ENCODE measurements around the gene SERPINA3. TPM values are rescaled to one million over a fixed set of nuclear protein-coding genes. Genes with fewer than 3 reads are reported as not detected.

SERPINA3 gene
- not detected for total RNA-seq

GRCh38 chr14:94612174-94612573 lies at the start of gene SERPINA3:
SERPINA3 (plus strand) TSS chr14:94612391; CDS start chr14:94614442, 2,051 bp downstream.
- Mint-ChIP-seq H3K4me1 (no peaks in the 10 kb centered on the region), H3K9me3 (ENCODE audit: low read depth) (peaks cover 1% of the 10 kb centered on the region), H3K27me3 (peaks cover 4% of the 10 kb centered on the region), H3K36me3 (ENCODE audit: low read depth) (no peaks in the 10 kb centered on the region), H3K4me3 (no peak within 1 kb of the TSS), H3K27ac (no peak within 1 kb of the TSS)
- ChIA-PET POLR2A (no interaction called here), CTCF (no interaction called here)
- no peak for DNase-seq
- intact Hi-C loops (cut with DNase I, micrococcal nuclease) = no loop called here
- ATAC-seq = no peak

- POLR2A ChIA-PET = no interaction called here
- CTCF ChIA-PET = interaction anchor here (0.6 kb wide), 1 partner anchor 31 kb away, joined by 3 read pairs; no protein-coding TSS in a partner anchor
- intact Hi-C loops (cut with DNase I, micrococcal nuclease) = no loop called here
- Mint-ChIP-seq H3K27ac (no peak overlapping the region), H3K4me3 (no peak overlapping the region), H3K4me1 (no peaks in the 10 kb centered on the region), H3K27me3 (peaks cover 5% of the 10 kb centered on the region), H3K36me3 (ENCODE audit: low read depth) (no peaks in the 10 kb centered on the region), H3K9me3 (ENCODE audit: low read depth) (no peaks in the 10 kb centered on the region)
- ATAC-seq (no peak), DNase-seq (no peak)
Observed at GRCh38 chr14:94562941-94563883, 49.0 kb upstream of the SERPINA3 start.

GRCh38 chr14:94564381-94564780 lies 47.8 kb upstream of the SERPINA3 start:
- no peak overlapping the region for H3K27ac Mint-ChIP-seq
- no peak for ATAC-seq
- no peak overlapping the region for H3K4me3 Mint-ChIP-seq
- H3K27me3 Mint-ChIP-seq = peaks cover 3% of the 10 kb centered on the region
- H3K9me3 Mint-ChIP-seq (ENCODE audit: low read depth) = no peaks in the 10 kb centered on the region
- DNase-seq = no peak
- ChIA-PET POLR2A (no interaction called here), CTCF (interaction anchor here (1.6 kb wide), 1 partner anchor 16 kb away, joined by 4 read pairs; no protein-coding TSS in a partner anchor)
- no peaks in the 10 kb centered on the region for H3K4me1 Mint-ChIP-seq
- no peaks in the 10 kb centered on the region for H3K36me3 Mint-ChIP-seq (ENCODE audit: low read depth)
- intact Hi-C loops (cut with DNase I, micrococcal nuclease) = no loop called here

DNA sequence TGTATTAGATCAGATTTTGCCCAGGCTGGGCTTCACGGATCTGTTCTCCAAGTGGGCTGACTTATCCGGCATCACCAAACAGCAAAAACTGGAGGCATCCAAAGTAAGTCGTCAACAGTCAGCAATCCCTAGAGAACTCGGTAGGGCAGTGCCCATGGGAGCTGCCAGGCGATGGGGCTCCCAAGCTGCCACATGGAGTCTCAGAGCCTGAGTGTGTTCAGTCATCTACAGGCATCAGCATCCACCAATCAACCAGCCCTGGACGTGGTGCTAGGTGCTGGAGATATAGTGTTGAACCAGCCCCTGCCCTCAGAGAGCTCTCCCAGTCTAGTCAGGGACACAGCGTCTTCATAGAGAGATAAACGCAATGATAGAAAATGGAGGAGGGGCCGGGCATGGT lies 44.0 kb upstream of the SERPINA3 start:
- ChIA-PET CTCF (interaction anchor here (0.6 kb wide), 1 partner anchor 109 kb away, joined by 3 read pairs; no protein-coding TSS in a partner anchor), POLR2A (no interaction called here)
- Mint-ChIP-seq H3K9me3 (ENCODE audit: low read depth) (no peaks in the 10 kb centered on the region), H3K27me3 (no peaks in the 10 kb centered on the region), H3K27ac (no peak overlapping the region), H3K36me3 (ENCODE audit: low read depth) (no peaks in the 10 kb centered on the region), H3K4me1 (no peaks in the 10 kb centered on the region), H3K4me3 (no peak overlapping the region)
- ATAC-seq = no peak
- intact Hi-C loops (cut with DNase I, micrococcal nuclease) = no loop called here
- no peak for DNase-seq

DNA sequence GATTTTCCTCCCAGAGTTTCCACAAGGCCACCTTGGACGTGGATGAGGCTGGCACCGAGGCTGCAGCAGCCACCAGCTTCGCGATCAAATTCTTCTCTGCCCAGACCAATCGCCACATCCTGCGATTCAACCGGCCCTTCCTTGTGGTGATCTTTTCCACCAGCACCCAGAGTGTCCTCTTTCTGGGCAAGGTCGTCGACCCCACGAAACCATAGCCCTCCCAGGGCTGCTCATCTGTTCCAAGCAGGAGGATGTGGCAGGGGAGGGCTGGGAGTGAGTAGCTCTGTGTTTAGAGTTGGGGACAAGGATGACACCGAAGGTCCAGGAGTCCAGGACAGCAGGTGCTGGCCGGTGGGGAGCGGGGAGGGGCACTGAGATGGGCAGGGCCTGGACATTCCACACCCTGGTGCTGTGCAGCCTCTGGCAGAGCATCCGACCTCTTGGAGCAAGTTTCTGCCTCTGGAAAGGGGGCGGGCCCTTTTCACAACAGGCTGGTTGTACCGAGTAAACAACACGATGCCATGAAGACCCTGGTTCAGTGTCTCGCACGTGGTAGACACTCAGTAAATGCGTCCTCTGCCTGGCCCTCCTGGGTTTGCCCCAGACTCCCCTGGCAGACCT lies 42.7 kb upstream of the SERPINA3 start:
- no peak for DNase-seq
- H3K27ac Mint-ChIP-seq = no peak overlapping the region
- no peaks in the 10 kb centered on the region for H3K9me3 Mint-ChIP-seq (ENCODE audit: low read depth)
- CTCF ChIA-PET = no interaction called here
- POLR2A ChIA-PET = interaction anchor here (0.6 kb wide), 1 partner anchor 12 kb away, joined by 4 read pairs; no protein-coding TSS in a partner anchor
- H3K36me3 Mint-ChIP-seq (ENCODE audit: low read depth) = no peaks in the 10 kb centered on the region
- ATAC-seq = no peak
- no peak overlapping the region for H3K4me3 Mint-ChIP-seq
- no peaks in the 10 kb centered on the region for H3K27me3 Mint-ChIP-seq
- intact Hi-C loops (cut with DNase I, micrococcal nuclease) = no loop called here
- no peaks in the 10 kb centered on the region for H3K4me1 Mint-ChIP-seq

GRCh38 chr14:94570002-94570400 lies 42.2 kb upstream of the SERPINA3 start:
- Mint-ChIP-seq H3K9me3 (ENCODE audit: low read depth) (no peaks in the 10 kb centered on the region), H3K36me3 (ENCODE audit: low read depth) (no peaks in the 10 kb centered on the region), H3K27me3 (no peaks in the 10 kb centered on the region), H3K4me1 (no peaks in the 10 kb centered on the region), H3K4me3 (no peak overlapping the region), H3K27ac (no peak overlapping the region)
- ChIA-PET POLR2A (no interaction called here), CTCF (no interaction called here)
- no peak for DNase-seq
- intact Hi-C loops (cut with DNase I, micrococcal nuclease) = no loop called here
- no peak for ATAC-seq

DNA sequence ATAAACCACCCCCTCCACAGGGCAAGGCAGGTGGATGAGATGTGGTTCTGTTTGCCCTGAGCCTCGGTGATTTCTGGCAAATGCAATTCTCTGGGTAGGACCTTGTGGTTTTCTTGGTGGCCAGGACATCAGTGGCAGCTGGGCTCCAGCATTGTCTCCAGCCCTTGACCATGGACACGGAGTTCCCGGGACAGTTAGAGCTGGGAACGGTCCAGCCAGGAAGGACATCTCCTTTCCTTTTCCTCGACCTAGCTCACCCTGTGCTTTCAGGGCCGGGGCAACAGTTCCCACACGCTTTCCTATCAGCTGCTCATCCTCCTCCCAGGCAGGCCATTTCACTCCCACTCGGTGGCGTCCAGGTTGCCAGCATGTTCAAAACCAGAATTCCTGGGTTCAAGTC lies 41.8 kb upstream of the SERPINA3 start:
- ChIA-PET CTCF (interaction anchor here (0.7 kb wide), 1 partner anchor 83 kb away, joined by 4 read pairs; no protein-coding TSS in a partner anchor), POLR2A (no interaction called here)
- Mint-ChIP-seq H3K36me3 (ENCODE audit: low read depth) (no peaks in the 10 kb centered on the region), H3K9me3 (ENCODE audit: low read depth) (no peaks in the 10 kb centered on the region), H3K27me3 (no peaks in the 10 kb centered on the region), H3K4me1 (no peaks in the 10 kb centered on the region), H3K27ac (no peak overlapping the region), H3K4me3 (no peak overlapping the region)
- no peak for DNase-seq
- no peak for ATAC-seq
- intact Hi-C loops (cut with DNase I, micrococcal nuclease) = no loop called here

GRCh38 chr14:94571395-94571794 lies 40.8 kb upstream of the SERPINA3 start:
- DNase-seq (no peak), ATAC-seq (no peak)
- Mint-ChIP-seq H3K4me1 (no peaks in the 10 kb centered on the region), H3K27ac (no peak overlapping the region), H3K9me3 (ENCODE audit: low read depth) (no peaks in the 10 kb centered on the region), H3K36me3 (ENCODE audit: low read depth) (no peaks in the 10 kb centered on the region), H3K4me3 (no peak overlapping the region), H3K27me3 (no peaks in the 10 kb centered on the region)
- intact Hi-C loops (cut with DNase I, micrococcal nuclease) = no loop called here
- POLR2A ChIA-PET = no interaction called here
- CTCF ChIA-PET = no interaction called here

DNA sequence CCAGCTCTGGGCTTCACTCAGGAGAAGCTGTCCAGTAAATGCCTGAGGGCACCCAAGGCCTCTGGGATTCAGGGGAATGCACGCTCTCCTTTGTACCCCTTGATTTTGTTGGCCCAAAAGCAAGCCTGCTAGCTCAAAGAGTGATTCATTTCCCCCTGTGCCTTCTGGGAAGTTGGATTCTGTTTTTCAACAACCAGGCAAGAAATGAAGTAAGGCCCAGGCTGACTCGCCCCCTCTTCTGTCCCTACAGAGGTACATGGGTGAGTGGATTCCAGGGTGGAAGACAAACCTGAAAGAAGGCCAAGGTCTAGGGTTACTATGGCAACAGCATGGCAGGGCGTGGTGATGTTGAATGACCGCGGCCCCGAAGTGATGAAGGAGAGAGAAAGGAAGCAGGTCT lies 40.2 kb upstream of the SERPINA3 start:
- ChIA-PET CTCF (no interaction called here), POLR2A (no interaction called here)
- Mint-ChIP-seq H3K9me3 (ENCODE audit: low read depth) (no peaks in the 10 kb centered on the region), H3K4me1 (no peaks in the 10 kb centered on the region), H3K36me3 (ENCODE audit: low read depth) (no peaks in the 10 kb centered on the region), H3K27me3 (no peaks in the 10 kb centered on the region), H3K4me3 (no peak overlapping the region), H3K27ac (no peak overlapping the region)
- no peak for DNase-seq
- intact Hi-C loops (cut with DNase I, micrococcal nuclease) = no loop called here
- no peak for ATAC-seq

DNA sequence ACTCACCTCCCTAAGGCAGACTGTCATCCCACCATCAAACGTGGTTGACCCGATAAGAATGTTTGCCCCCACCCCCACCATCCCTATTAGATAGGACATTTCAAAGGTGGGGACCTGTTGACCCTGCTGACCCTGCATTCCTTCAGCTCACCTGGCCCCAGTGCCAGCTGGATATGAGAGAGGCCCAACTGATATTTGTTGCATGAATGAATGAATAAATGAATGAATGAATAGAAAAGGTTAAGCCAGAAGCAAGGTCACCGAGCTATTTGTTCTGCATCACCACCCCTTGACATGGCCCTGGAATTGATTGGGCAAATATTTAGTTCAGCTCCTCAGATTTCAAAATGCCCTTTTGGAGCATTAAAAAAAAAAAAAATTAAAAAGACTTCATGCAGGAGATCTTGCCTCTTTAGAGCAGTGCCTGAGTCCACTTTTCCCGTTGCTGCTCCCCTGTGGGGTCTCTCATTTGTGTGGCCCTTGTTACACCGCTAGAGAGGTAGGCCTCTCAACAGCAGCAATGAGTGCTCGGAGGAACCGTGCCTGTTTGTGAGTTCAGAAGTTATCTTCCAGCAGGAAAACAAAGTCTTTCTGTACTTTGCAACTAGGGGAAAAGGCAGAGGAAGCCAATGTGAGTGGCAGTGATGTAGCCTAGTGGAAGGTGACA lies 39.4 kb upstream of the SERPINA3 start:
- intact Hi-C loops (cut with DNase I, micrococcal nuclease) = no loop called here
- ChIA-PET POLR2A (no interaction called here), CTCF (interaction anchor here (0.8 kb wide), 1 partner anchor 11 kb away, joined by 3 read pairs; no protein-coding TSS in a partner anchor)
- no peaks in the 10 kb centered on the region for H3K4me1 Mint-ChIP-seq
- no peaks in the 10 kb centered on the region for H3K36me3 Mint-ChIP-seq (ENCODE audit: low read depth)
- no peak for ATAC-seq
- no peak overlapping the region for H3K4me3 Mint-ChIP-seq
- H3K27ac Mint-ChIP-seq = no peak overlapping the region
- H3K9me3 Mint-ChIP-seq (ENCODE audit: low read depth) = no peaks in the 10 kb centered on the region
- DNase-seq = no peak
- no peaks in the 10 kb centered on the region for H3K27me3 Mint-ChIP-seq

DNA sequence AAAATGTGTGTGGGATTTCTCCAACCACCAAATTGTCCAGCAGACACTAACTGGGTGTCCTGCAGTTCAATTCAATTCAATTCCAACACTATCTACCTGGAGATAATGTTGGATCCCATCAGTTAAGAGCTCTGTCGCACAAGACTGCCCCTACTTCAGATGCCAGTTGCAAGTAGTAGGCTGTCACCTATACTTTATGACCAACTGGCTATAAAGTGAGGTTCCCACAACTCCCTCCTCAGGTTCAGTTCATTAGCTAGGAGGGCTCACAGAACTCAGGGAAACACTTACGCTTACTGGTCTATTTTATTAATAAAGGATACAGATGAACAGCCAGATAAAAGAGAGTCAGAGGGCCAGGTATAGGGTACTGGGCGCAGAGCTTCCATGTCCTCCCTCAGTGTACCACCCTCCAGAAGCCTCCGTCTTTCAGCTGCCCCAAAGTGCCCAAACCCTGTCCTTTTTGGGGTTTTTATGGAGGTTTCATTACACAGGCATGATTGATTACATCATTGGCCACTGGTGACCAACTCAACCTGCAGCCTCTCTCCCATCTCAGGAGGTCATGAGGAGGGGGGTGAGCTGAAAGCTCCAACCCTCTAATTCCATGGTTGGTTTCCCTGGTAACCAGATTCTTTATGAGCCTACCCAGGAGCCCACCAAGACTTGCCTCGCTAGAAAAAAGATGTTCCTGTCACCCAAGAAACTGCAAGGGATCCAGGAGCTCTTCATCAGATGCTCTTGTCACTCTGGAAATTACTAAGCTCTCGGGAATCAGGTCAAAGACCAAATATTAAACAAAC lies 38.5 kb upstream of the SERPINA3 start:
- no peaks in the 10 kb centered on the region for H3K36me3 Mint-ChIP-seq (ENCODE audit: low read depth)
- ChIA-PET POLR2A (no interaction called here), CTCF (interaction anchor here (0.8 kb wide), 1 partner anchor 28 kb away, joined by 3 read pairs; no protein-coding TSS in a partner anchor)
- intact Hi-C loops (cut with DNase I, micrococcal nuclease) = no loop called here
- H3K4me3 Mint-ChIP-seq = no peak overlapping the region
- ATAC-seq (no peak), DNase-seq (no peak)
- H3K27ac Mint-ChIP-seq = no peak overlapping the region
- H3K4me1 Mint-ChIP-seq = no peaks in the 10 kb centered on the region
- no peaks in the 10 kb centered on the region for H3K27me3 Mint-ChIP-seq
- H3K9me3 Mint-ChIP-seq (ENCODE audit: low read depth) = no peaks in the 10 kb centered on the region
